Lung (tissue), 16 donors: ENCODE data around the gene PBX3. TPM values are rescaled to one million over a fixed set of nuclear protein-coding genes. Genes with fewer than 3 reads are reported as not detected.

Experiments used
- ATAC-seq: fragments of 200-7000 bp; cut with Tn5 transposase; one replicate; pipeline ENCODE4 v1.9.1; 2020; ENCODE audit warnings: moderate number of reproducible peaks; ENCODE audit not compliant: insufficient read depth, low FRiP score
- DNase-seq, 3 donors: peaks; one replicate each; pipeline ENCODE4 v3.0.0-alpha.2; 2013 to 2017
- H3K27ac ChIP-seq, 2 donors: one replicate each; pipeline ENCODE4 v1.5.1; 2013; ENCODE audit warnings: mild to moderate bottlenecking in 2 of 2, moderate library complexity in 2 of 2, control low read depth in 1 of 2, inconsistent platforms in 1 of 2, low read depth in 1 of 2, low read length in 1 of 2
- H3K27me3 ChIP-seq, 3 donors: one replicate each; pipeline ENCODE4 v1.5.1; 2013; ENCODE audit warnings: low read length in 2 of 3; ENCODE audit not compliant: control insufficient read depth in 3 of 3, insufficient read depth in 3 of 3
- H3K36me3 ChIP-seq, 4 donors: one replicate each; pipeline ENCODE4 v1.5.1; 2013; ENCODE audit warnings: low read length in 4 of 4, mild to moderate bottlenecking in 1 of 4, moderate library complexity in 1 of 4; ENCODE audit not compliant: control insufficient read depth in 4 of 4, insufficient read depth in 4 of 4
- H3K4me1 ChIP-seq, 5 donors: one replicate each; pipeline ENCODE4 v1.5.1; 2013; ENCODE audit warnings: low read length in 5 of 5, mild to moderate bottlenecking in 2 of 5, moderate library complexity in 1 of 5; ENCODE audit not compliant: control insufficient read depth in 5 of 5, insufficient read depth in 5 of 5
- H3K4me3 ChIP-seq: one replicate; pipeline ENCODE4 v1.5.1; 2013; ENCODE audit warnings: mild to moderate bottlenecking, control low read depth, moderate library complexity
- H3K9ac ChIP-seq, 2 donors: one replicate each; pipeline ENCODE4 v1.5.1; 2013; ENCODE audit warnings: low read length in 2 of 2, control low read depth in 1 of 2; ENCODE audit not compliant: insufficient read depth in 1 of 2
- H3K9me3 ChIP-seq, 4 donors: one replicate each; pipeline ENCODE4 v1.5.1; 2013; ENCODE audit warnings: low read length in 3 of 4, mild to moderate bottlenecking in 1 of 4, moderate library complexity in 1 of 4; ENCODE audit not compliant: control insufficient read depth in 4 of 4, insufficient read depth in 3 of 4
- CTCF ChIP-seq: IDR thresholded peaks from 2 replicates; pipeline ENCODE4 v1.5.1; 2012; ENCODE audit warnings: mild to moderate bottlenecking; ENCODE audit errors: control extremely low read depth, extremely low read depth
- WGBS, 2 donors: extraction: QIAGEN DNeasy Blood & Tissue Kit; methylation state at CpG; one replicate each; pipeline ENCODE4 v1.1.7; 2013; 5-methylcytosine and 5-hydroxymethylcytosine counted together
- long read RNA-seq, 5 donors: transcript quantifications; one replicate each; lab custom pipeline, GENCODE V29; 2026
- polyA plus RNA-seq, 2 donors: library from polyadenylated mRNA; stranded (reverse); fragments of 200-250 nt; gene quantifications; one replicate each; pipeline ENCODE4 v1.2.1, GENCODE V29; 2013
- total RNA-seq, 2 donors: library from RNA; depleted of rRNA in 1 of 2; stranded (reverse); fragments of >200 nt in 1 of 2; gene quantifications; one replicate each; pipeline ENCODE4 v1.2.1, GENCODE V29; 2014 to 2021
- donor health status: control.
- donor health status: control.
- donor health status: Bipolar disorder and iron deficiency.
- donor health status: healthy.
- donor health status: DM: yes; HTN: yes; CAD: no.

PBX3 gene
- total RNA-seq (10 to 100 TPM; 40.1 to 60.4 TPM), polyA plus RNA-seq (10 to 100 TPM in 1 of 2 donors, 1 to 10 TPM in 1; 8.6 to 12.7 TPM)
- long read RNA-seq, donor 1, partial matches to known transcripts: 0 of 9 reads
- long read RNA-seq, donor 1, other reads (novel, unspliced or antisense): 0 of 9 reads
- long read RNA-seq, donor 2, partial matches to known transcripts: 0 of 3 reads
- long read RNA-seq, donor 2, other reads (novel, unspliced or antisense): 0 of 3 reads
- long read RNA-seq, donor 3, partial matches to known transcripts: 0 of 6 reads
- long read RNA-seq, donor 3, other reads (novel, unspliced or antisense): 0 of 6 reads
- long read RNA-seq, donor 4, partial matches to known transcripts: 0 of 1 reads
- long read RNA-seq, donor 4, other reads (novel, unspliced or antisense): 0 of 1 reads
- long read RNA-seq, donor 5, partial matches to known transcripts: 9 of 19 reads
- long read RNA-seq, donor 5, other reads (novel, unspliced or antisense): 0 of 19 reads

- peak within 1 kb of the TSS; percentile 86 to 96 for H3K27ac ChIP-seq
- peaks cover 0 to 36% (median 4%) of the 10 kb centered on the region in 5 donors for H3K4me1 ChIP-seq
- H3K9me3 ChIP-seq: no peaks in the 10 kb centered on the region
- TF ChIP-seq CTCF: no peak
- no peaks in the 10 kb centered on the region for H3K36me3 ChIP-seq
- ATAC-seq: no peak
- H3K27me3 ChIP-seq: no peaks in the 10 kb centered on the region
- DNase-seq: peak; percentile 66 to 78 (median 68)
- H3K4me3 ChIP-seq: peak within 1 kb of the TSS; percentile 70
- WGBS, 2 donors: 0 to 1% methylated on average over 44 to 105 of the region's 107 CpGs
- peak within 1 kb of the TSS; percentile 28 to 83 for H3K9ac ChIP-seq
Observed at GRCh38 chr9:125747053-125747764, at the start of gene PBX3. Gene PBX3 (plus strand): TSS chr9:125747373.

GRCh38 chr9:125699870-125700269 is 47.3 kb upstream of the PBX3 start:
- no peaks in the 10 kb centered on the region for H3K9me3 ChIP-seq
- WGBS, 2 donors: 81 to 95% methylated on average over 3 of the region's 3 CpGs
- no peak for DNase-seq
- H3K4me3 ChIP-seq: no peak overlapping the region
- no peak overlapping the region for H3K27ac ChIP-seq
- H3K36me3 ChIP-seq: peaks cover 0 to 2% (median 0%) of the 10 kb centered on the region in 4 donors
- ATAC-seq: no peak
- no peaks in the 10 kb centered on the region for H3K27me3 ChIP-seq
- H3K9ac ChIP-seq: no peak overlapping the region
- H3K4me1 ChIP-seq: peaks cover 0 to 15% (median 0%) of the 10 kb centered on the region in 5 donors
- no peak for TF ChIP-seq CTCF

GRCh38 chr9:125700791-125701190 is 46.4 kb upstream of the PBX3 start:
- WGBS, 2 donors: 87 to 95% methylated on average over 2 of the region's 2 CpGs
- no peak overlapping the region for H3K4me3 ChIP-seq
- H3K9ac ChIP-seq: no peak overlapping the region
- TF ChIP-seq CTCF: no peak
- H3K36me3 ChIP-seq: peaks cover 0 to 2% (median 0%) of the 10 kb centered on the region in 4 donors
- H3K27me3 ChIP-seq: no peaks in the 10 kb centered on the region
- ATAC-seq (no peak), DNase-seq (no peak)
- H3K27ac ChIP-seq: no peak overlapping the region
- no peaks in the 10 kb centered on the region for H3K9me3 ChIP-seq
- H3K4me1 ChIP-seq: peaks cover 0 to 15% (median under 1%) of the 10 kb centered on the region in 5 donors
